ENCODE results near the gene PPP1R12C.

The PPP1R12C gene

GRCh38 chr19:55082020-55082851 lies 35.2 kb downstream of the PPP1R12C start:
- H3K4me3 ChIP-seq (replicated peaks; ENCODE audit: low read depth, low read length) = 0 out of 2 replicates have a peak overlapping the region, but pooled peaks have one; percentile 13
- DNase-seq (ENCODE audit: extremely low read depth, low read depth) = no peak
- TF ChIP-seq CTCF (IDR thresholded peaks at IDR 0.05; ENCODE audit: low read depth, low read length, missing control alignments) = no peak

GRCh38 chr19:55081770-55082019 lies 35.7 kb downstream of the PPP1R12C start:
- no peak for DNase-seq (ENCODE audit: extremely low read depth, low read depth)
- no peak for TF ChIP-seq CTCF (IDR thresholded peaks at IDR 0.05; ENCODE audit: low read depth, low read length, missing control alignments)
- H3K4me3 ChIP-seq (replicated peaks; ENCODE audit: low read depth, low read length) = 0 out of 2 replicates have a peak overlapping the region, but pooled peaks have one; percentile 13

GRCh38 chr19:55080968-55081769 lies 36.3 kb downstream of the PPP1R12C start:
- peak overlapping the region; percentile 38 for H3K4me3 ChIP-seq (replicated peaks; ENCODE audit: low read depth, low read length)
- TF ChIP-seq CTCF (IDR thresholded peaks at IDR 0.05; ENCODE audit: low read depth, low read length, missing control alignments) = no peak
- no peak for DNase-seq (ENCODE audit: extremely low read depth, low read depth)

- DNase-seq (ENCODE audit: extremely low read depth, low read depth) = no peak
- no peak for TF ChIP-seq CTCF (IDR thresholded peaks at IDR 0.05; ENCODE audit: low read depth, low read length, missing control alignments)
- H3K4me3 ChIP-seq (replicated peaks; ENCODE audit: low read depth, low read length) = peak overlapping the region; percentile 38
These were observed 37.1 kb downstream of the PPP1R12C start for GRCh38 chr19:55080121-55080967.

GRCh38 chr19:55079400-55080038 lies 37.9 kb downstream of the PPP1R12C start:
- DNase-seq (ENCODE audit: extremely low read depth, low read depth) = no peak
- no peak for TF ChIP-seq CTCF (IDR thresholded peaks at IDR 0.05; ENCODE audit: low read depth, low read length, missing control alignments)
- H3K4me3 ChIP-seq (replicated peaks; ENCODE audit: low read depth, low read length) = no peak overlapping the region

- no peak for DNase-seq (ENCODE audit: extremely low read depth, low read depth)
- no peak overlapping the region for H3K4me3 ChIP-seq (replicated peaks; ENCODE audit: low read depth, low read length)
- no peak for TF ChIP-seq CTCF (IDR thresholded peaks at IDR 0.05; ENCODE audit: low read depth, low read length, missing control alignments)
These were observed 38.4 kb downstream of the PPP1R12C start for GRCh38 chr19:55078996-55079395.
